LNCAP (cell line): ENCODE data around the gene PREP.

ENCODE experiments used
- TF ChIP-seq, protein P1 (sequence below): fragments of 450-650 bp; IDR thresholded peaks from 2 replicates; pipeline ENCODE4 v1.5.1; 2017; ENCODE audit warnings: mild to moderate bottlenecking

The PREP gene

DNA sequence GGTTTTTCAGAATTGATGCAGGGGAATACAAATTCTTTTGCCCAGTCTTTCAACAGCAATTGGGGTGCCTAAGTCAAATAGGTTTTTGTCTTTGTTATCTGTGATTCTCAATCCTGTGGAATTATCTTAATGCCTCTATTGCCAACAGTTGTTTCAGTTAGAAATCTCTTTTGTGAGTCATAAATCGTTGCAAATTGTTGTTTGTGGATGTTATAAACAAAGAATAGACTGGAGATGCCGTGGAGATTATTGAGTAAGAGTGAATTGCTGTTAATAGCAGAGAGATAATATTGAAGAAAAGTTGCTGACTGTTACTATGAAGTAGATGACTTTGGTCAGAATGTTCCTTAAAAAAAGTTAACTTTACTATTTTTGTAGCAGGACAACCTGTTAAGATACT is 159.4 kb downstream of the PREP start:
- TF ChIP-seq, protein P1, sequence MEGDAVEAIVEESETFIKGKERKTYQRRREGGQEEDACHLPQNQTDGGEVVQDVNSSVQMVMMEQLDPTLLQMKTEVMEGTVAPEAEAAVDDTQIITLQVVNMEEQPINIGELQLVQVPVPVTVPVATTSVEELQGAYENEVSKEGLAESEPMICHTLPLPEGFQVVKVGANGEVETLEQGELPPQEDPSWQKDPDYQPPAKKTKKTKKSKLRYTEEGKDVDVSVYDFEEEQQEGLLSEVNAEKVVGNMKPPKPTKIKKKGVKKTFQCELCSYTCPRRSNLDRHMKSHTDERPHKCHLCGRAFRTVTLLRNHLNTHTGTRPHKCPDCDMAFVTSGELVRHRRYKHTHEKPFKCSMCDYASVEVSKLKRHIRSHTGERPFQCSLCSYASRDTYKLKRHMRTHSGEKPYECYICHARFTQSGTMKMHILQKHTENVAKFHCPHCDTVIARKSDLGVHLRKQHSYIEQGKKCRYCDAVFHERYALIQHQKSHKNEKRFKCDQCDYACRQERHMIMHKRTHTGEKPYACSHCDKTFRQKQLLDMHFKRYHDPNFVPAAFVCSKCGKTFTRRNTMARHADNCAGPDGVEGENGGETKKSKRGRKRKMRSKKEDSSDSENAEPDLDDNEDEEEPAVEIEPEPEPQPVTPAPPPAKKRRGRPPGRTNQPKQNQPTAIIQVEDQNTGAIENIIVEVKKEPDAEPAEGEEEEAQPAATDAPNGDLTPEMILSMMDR: no peak

DNA sequence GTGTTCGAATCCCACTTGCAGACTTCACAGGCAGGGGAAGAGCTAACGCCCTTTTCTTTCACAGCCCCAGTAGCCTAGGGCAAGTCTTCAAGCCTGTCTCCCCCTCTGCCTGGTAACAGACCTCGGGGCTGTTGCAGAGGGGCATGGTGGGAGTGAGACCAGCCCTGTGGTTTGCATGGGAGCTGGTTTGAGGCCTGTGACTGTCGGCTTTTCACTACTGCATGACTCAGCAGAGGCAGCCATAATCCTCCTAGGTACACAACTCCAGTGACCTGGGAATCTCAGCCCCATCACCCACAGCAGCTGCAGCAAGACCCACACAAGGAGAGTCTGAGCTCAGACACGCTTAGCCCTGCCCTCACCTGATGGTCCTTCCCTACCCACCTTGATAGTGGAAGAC is 167.7 kb downstream of the PREP start:
- TF ChIP-seq, protein P1: no peak
